ENCODE results near the gene SV2C.
"Not testable (repeated sequence)": the region's sequence is repeated elsewhere in the genome, so short reads cannot be mapped to it uniquely, and the experiment has no call there.

The SV2C gene

DNA sequence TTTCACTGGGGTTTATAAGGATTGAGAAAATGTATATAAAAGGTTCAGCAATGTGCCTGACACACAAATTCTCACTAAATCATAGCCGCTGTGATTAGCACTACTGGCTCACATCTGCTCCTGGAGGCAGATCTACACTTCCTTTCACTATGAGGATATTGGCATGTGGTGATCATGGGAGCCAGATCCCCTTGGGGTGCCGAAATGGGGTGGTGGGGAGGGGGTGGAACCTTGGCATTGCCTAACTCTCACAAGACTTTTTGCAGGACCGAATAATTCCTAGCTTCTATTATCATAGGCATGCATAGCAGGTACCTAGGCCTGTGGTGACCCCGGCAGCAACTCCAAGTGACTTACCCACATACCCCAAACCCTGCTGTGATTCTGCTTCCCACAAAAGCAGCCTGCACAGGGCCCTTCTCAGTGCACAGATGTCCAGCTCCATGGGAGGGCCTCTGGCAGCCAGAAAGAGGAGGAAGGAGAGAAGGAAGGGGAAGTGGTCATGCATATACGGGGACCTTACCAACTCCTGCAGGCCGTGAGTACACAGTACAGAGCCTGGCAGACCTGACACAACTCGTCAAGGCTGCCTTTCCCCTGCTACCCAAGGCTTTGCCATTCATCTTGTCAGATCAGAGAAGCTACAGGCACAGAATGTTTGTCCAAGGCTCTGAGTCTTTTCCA is 258.6 kb downstream of the SV2C start:
- no peak for DNase-seq (ENCODE audit: low spot score)

DNA sequence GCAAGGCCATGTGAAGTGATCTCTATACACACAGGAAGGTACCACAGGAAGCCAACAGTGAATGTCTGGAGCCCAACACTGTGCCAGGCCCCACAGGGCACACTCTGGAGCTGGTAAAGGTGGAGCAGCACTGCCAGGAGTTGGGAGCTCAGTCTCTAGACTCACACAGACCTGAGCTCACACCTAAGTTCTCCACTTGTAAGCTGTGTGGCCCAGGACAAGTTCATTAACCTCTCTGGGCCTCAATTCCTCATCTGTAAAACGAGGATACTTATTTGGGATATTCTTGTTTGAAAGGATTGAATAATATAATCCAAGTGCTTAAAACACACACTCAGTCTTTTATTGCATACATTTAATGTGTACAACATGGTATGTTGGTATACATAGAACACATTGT is 259.3 kb downstream of the SV2C start:
- no peak for DNase-seq (ENCODE audit: low spot score)

DNA sequence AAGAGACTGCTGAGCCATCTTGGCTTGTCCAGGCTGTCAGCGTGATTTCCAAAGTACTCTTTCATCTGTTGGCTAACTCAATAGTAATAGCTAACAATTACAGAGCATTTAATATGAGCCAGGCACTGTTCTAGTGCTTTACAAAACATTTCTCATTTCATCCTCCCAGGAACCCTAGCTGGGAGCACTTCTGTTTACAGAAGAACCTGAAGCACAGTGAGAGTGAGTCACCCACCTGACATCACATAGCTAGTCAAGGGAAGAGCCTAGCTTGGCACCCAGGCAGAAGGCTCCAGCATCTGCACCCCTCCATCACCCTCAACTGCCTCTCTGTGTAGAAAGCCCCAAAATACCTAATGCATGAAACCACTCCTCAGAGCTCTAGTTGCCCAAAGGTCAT is 262.4 kb downstream of the SV2C start:
- DNase-seq (ENCODE audit: low spot score), result no peak

DNA sequence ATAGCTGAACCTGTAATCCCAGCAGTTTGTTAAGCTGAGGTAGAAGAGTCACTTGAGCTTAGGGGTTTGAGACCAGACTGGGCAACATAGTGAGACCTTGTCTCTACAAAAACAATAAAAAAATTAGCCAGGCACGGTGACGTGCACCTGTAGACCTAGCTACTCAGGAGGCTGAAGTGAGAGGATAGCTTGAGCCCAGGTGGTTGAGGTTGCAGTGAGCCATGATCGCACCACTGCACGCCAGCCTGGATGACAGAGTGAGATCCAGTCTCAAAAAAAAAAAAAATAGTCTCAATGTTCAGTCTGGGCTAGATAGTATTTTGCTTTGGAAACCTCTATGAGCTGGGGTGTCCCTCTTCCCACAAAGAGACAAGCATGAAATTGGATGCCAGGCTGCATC is 268.0 kb downstream of the SV2C start:
- no peak for DNase-seq (ENCODE audit: low spot score)

DNA sequence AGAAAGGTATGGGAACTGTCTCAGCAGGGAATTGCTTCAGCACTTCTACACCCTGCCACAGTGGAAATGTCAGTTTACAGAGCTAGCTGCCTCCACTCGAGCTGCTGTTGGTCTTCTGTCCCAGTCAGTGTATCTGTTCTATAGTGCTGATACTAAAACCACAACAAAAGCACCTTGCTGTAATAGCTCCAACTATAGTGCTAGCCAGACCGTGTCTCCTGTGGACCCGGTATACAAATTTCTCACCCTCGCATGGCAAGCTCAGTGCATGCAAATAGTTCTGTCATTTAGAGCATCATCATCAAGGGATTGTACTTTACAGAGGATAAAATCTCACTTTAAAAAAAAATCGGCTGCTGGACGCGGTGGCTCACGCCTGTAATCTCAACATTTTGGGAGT is 268.4 kb downstream of the SV2C start:
- no peak for DNase-seq (ENCODE audit: low spot score)

DNA sequence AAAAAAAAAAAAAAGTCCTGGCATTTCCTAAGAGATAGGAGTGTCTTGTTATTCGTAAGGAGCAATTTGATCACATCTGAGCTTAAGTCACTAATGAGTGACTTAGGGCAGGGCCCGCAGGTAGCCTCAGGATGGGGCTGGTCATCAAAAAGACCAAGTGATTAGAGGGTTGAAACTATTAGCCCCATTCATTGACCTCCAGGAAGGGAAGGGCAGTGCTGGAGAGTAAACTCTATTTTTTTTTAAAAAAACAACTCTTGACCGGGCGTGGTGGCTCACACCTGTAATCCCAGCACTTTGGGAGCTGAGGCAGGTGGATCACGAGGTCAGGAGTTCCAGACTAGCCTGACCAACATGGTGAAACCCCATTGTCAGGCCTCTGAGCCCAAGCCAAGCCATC is 273.7 kb downstream of the SV2C start:
- DNase-seq (ENCODE audit: low spot score), result no peak

DNA sequence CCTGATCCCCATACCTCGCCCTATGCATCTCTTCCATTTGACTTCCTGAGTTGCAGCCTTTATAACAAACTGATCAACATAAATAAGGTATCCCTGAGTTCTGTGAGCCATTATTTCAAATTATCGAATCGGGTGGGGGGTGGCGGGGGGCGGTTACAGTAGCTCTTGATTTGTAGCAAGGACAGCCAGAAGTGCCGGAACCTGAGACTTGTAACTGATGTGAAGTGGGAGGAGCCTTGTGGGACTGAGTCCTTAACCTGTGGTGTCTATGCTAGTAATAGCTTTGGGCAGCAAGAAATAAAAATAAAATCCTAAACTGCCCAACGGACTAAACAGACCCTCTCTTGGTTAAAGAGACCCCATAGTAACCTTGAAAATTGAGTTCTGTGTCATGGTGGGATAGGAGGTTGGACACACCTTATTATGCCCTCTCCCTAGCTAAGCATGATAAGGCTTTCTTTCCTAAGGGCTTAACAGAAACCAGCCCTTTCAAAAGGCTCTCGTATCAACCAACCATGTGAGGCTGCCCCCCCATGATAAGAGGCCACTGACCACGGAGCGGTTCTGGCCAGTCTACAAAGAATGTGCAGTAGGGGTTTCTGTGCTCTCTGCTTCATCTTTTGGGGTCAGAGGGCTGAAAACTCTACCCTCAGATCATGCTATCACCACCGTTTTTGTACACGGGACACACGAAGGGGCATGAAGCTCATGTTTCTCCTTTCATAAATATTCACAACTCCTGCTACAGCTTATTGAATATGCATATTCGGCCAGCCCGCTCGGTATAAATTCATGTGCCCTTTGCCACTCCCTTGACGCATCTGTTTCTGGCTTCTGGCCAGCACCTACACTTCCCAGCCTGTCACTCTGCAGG is 280.4 kb downstream of the SV2C start:
- no peak for DNase-seq (ENCODE audit: low spot score)

DNA sequence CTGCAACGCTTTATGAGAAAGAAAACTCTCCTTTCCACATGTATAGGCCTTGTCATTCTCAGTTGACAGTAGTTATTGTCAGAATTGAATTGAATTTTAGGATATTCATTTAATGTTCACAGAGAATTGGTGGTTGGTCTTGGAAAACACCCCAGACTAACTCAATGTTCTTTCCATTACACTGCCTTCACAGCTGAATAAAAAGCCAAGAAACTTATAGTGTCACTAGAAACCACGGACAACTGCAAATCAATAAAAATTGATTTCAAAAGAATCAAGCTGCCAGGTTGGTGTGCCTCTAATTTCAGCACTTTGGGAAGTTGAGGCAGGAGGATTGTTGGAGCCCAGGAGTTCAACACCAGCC is 281.0 kb downstream of the SV2C start:
- DNase-seq (ENCODE audit: low spot score), result no peak

DNA sequence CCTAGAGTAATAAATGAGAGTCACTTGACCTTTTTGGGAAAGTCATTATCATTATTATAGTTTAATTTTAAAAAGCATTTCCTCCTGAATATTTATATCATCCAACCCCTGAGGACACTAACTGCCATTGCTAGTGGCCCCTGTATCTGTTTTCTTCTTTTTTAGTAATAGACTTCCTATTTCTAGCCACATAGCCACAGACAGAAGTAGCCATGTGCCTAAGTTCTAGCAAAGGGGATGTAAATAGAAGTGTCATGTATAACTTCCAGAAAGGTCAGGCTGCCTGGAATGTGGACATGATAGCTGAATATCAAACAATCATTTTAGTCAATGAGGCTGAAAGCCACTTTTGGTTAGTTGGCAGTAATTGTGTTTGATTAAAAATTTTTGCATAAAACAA is 282.4 kb downstream of the SV2C start:
- DNase-seq (ENCODE audit: low spot score), result no peak

DNA sequence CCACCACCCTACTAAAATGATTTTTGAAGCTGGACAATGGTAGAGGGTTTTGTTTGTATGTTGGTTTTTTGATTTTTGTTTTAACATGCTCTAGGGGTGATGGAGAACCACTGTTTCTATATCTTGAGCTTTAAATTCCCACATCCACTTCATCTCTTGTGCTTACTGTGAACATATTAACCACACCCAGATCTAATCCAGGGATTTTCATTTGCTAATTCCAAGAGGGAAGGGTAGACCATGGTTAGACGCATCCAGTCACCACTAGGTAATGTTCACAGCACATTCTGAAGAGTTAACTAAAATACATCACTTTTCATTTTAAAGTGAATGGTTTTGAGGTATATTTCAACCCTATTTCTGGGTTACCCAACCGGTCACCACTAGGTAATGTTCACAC is 283.4 kb downstream of the SV2C start:
- no peak for DNase-seq (ENCODE audit: low spot score)

DNA sequence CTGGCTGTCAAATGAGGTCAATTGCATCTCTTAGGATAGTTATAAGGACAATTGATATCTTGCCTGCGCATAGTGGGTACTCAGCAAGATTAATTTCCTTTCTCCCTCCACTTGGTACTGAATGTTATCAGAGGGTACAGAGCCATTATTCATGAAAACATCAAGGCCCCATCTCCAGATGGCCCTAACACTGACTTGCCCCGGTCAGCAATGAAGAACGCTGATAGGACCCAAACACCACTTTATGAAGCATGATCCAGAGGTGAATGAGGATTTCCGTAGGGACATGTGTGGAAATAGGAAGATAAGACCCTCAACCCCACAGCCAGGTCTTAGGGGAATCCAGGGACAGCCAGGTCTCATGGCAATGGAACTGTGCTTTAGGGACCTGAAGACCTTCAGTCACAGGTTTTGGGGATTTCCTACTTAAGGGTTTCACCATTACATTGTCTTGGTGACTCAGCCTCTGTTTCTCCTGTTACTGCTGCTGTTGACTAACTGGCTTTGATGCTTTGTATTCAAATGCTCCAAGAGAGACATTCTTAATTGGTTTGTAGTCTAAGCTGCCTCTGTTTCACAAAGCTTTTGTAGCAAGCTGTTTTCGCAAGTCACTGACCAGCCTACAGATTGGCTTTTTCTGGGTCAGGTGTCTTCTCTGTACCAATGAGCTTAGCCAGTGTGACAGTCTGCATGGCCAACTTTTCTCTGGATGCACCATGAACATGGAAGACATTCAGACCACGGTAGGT is 284.6 kb downstream of the SV2C start:
- DNase-seq (ENCODE audit: low spot score), result no peak

DNA sequence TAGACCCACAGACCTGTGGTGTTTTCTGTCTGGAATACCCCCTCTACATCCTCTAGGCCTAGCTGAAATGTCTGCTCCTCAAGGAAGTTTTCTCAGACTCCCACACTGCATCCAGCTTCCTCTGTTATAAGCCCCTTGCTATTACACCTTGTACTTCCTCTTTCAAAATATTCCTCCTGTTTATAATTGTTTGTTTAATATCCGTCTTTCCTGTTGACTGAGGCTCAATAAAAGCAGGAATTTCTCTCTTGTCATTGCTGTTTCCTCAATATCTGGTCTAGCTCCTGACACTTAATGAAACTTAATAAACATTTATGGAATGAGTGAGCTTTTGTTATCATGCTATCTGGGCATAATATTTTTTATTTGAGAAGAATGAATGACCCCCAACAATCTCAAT is 285.8 kb downstream of the SV2C start:
- no peak for DNase-seq (ENCODE audit: low spot score)

DNA sequence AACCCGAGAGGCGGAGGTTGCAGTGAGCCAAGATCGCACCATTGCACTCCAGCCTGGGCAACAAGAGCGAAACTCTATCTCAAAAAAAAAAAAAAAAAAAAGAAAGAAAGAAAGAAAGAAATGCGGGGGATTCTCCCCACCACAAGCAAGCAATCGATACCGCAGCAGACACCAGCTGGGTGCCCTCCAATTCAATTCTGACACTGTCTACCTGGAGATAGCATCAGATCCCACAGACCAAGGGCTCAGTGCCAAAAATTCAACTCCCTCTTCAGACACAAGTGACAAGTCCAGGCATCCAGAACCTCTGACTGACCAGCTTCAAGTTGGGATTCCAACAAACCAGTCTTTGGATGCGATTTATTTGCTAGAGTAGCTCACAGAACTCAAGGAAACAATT is 286.5 kb downstream of the SV2C start:
- DNase-seq (ENCODE audit: low spot score), result not testable (repeated sequence)

DNA sequence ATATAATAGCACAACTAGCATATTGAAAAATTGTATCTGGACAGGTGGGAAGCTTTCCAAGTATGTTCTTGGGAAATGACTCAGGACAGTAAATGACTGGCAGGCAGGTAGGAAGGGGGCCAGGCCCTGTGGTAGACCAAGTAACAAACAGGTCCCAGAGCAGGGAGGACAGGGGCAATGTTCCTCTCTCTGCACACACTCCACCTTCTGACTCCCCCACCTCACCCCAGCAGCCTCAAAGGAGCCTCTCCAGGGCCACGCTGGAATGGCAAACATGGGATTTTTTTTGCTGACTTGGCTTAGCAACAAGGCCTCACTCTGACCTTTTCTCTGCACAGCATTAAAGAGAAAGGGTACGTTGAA is 288.8 kb downstream of the SV2C start:
- DNase-seq (ENCODE audit: low spot score), result no peak

DNA sequence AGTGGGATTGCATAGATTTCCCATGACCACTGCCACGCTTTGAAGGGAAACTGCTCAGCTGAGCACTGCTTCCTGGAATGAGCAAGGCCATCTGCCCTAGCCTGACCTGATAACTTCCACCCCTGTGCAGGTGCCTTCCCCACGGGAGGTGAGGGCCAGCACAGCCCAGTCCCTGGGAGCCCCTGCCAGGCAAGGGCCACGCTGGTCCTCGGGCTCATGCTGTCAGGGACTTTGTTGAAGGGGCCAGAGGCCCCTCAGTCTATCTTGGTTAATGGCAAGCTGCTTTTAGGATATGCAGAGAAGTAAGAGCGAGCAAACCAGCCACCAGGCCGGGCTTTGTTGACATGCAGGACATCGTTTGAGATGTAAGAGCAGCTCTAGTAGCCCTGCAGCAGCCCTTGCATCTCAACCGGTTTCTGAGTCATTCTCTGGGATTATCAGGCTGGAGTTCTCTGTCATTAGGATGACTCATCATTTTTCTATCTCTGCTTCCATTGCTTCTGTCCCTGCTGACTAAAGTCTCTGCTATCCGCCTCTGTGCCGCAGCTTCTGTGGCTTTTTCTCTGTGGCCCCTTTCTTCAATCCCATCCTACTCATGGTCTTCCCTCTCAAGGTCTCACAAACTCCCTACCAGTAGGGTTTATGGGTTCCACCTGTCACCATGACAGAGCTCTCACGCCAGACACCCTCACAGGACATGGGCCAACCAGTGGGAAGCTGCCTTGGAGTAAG is 289.3 kb downstream of the SV2C start:
- peak; percentile 15 for DNase-seq (ENCODE audit: low spot score)

DNA sequence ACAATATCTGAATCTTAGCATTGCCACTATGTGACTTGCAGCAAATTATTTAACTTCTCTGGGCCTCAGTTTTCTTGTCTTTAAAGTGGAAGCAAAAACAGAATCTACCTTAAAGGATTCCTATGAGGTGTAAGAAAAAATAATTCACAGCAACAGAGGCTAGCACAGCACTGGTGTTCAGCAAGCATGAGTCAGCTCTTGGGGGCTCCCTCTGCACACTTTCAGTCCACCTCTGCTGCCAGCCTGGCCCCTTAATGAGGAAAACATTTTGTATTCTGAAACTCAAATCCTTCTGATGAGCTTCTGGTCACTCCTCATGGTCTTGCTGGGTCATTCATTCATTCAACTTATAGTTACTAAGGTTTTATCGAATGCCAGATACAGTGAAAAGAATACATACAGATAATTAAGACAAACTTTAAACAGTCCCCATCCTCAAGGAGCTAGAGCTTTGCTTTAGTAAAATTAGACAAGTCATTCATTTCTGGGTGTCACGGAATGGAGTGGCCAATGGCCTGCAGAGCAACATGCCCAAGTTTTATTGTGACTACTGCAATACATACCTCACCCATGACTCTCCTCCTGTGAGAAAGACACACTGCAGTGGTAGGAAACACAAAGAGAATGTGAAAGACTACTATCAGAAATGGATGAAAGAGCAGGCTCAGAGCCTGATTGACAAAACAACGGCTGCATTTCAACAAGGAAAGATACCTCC is 293.1 kb downstream of the SV2C start:
- DNase-seq (ENCODE audit: low spot score), result no peak

DNA sequence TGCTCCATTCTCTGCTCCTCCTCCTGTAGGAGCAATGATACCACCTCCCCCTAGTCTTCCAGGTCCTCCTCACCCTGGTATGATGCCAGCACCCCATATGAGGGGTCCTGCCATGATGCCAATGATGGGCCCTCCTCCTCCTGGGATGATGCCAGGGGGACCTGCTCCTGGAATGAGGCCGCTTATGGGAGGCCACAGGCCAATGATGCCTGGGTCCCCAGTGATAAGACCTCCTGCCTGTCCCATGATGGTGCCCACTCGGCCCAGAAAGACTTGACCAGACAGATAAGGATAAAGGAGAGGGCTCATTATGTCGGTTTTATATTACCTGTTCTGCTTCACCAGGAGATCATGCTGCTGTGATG is 293.7 kb downstream of the SV2C start:
- DNase-seq (ENCODE audit: low spot score), result no peak

DNA sequence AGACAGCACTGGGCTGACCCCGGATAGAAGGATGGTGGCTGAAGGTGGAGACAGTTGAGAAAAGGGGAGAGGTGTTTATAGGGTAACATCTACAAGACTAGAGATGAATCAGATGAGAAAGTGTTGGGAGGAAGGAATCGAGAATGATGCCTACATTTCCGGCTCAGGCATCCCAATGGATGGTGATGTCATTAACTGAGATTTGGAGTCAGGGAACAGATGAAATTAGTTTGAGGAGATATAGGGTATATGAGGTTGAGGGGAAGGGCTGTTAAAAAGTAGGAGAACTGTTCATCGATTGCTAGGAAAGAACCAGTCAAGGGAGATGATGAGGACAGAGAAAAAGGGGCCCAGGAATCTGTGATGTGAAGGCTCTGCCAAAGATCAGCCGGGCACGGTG is 295.2 kb downstream of the SV2C start:
- no peak for DNase-seq (ENCODE audit: low spot score)

DNA sequence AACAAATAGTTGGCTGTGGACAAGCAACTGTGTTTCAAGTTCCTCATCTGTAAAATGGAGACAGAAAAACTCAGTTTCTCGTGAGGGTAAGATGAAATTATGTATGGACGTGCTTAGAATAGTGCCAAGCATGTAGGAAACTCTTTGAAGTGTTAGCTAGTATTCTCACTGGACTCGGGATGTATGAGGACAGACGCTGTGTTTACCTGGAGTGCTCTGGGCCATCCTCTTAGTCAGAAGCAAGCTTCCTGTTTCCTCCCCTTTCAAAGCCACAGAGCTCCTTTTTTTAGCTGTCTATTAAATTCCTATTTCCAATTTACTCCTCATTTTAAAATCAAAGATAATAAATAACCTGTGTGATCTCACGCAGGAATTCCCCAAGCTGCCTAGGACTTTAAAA is 296.1 kb downstream of the SV2C start:
- DNase-seq (ENCODE audit: low spot score), result no peak

DNA sequence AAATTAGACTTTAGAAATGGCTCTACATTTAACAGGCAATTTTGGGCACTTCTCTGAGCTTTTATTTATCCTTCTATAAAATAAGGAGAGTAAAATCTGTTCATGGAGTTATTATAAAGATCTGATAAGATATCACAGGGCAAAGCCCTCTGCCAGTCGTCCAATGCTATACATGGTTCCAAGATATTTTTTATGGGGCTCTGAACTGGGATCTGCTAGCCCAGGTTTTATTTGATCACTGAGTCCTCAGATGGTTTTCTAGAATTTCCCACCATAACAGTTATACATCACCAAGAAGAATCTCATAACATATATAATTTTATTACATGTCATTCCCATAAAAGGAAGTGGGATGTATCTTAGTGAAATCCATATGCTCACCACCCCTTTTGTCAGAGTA is 296.7 kb downstream of the SV2C start:
- no peak for DNase-seq (ENCODE audit: low spot score)

DNA sequence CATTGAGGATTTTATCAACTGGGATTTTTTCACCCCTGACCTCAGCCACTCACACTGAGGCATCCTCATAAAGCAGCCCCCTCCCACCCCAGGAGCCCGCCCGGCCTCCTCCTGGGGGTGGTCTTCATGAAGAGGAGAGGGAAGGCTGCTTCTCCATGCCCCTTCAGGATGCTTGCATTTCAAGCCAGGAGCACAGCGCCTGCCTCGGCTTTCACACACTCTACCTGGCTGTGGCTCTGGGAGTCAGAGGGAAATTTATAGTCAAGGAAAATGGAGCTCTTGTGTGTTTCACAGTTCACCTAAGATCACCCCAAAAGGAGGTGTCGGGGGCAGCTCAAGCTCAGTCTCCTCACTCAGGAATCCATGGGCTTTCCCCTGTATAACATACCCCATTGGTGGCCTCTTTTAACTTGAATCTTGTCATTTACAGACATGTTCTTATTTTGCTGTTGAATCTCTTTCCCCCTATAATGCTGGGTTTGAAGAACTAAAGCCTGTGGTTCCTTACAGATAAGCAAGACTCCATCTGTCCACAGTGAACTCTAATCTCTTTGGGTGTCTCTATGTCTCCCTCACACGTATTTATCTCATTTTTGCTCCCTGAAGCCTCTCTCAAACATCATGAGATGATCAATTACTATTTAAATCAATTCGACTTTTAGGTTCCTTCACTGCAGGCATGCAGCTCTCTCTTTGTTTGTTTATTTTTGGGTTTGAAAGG is 297.3 kb downstream of the SV2C start:
- no peak for DNase-seq (ENCODE audit: low spot score)
